Keratinocyte (primary cell): ENCODE measurements around the gene DLG5. TPM values are rescaled to one million over a fixed set of nuclear protein-coding genes. Genes with fewer than 3 reads are reported as not detected.
A peak's percentile ranks its signal among the peaks of the same experiment; 100 is the strongest.

Source experiments
- DNase-seq: peaks from one replicate; pipeline ENCODE4 v3.0.0-alpha.2; 2011; ENCODE audit warnings: low read depth, missing footprints, low spot score
- FAIRE-seq: peaks from 2 replicates; lab custom pipeline; 2011; peaks lifted over from hg19 to GRCh38; lab: Jason Lieb, UNC
- H2AFZ ChIP-seq: 2 replicates; pipeline ENCODE4 v1.6.0; 2012; ENCODE audit warnings: low read length, control low read depth, inconsistent platforms; ENCODE audit not compliant: control insufficient read depth
- H3K27ac ChIP-seq: 2 replicates; pipeline ENCODE4 v1.5.1; 2011; ENCODE audit warnings: low read length; ENCODE audit not compliant: control insufficient read depth, insufficient read depth
- H3K27me3 ChIP-seq: 3 replicates; pipeline ENCODE4 v1.6.0; 2011; ENCODE audit warnings: low read length; ENCODE audit not compliant: control insufficient read depth, insufficient read depth; ENCODE audit errors: extremely low read depth
- H3K36me3 ChIP-seq, 2 experiments: 2 replicates in 1 of 2; 3 replicates in 1 of 2; pipeline ENCODE4 v1.5.1; 2011; ENCODE audit warnings: low read length in 2 of 2, mild to moderate bottlenecking in 1 of 2; ENCODE audit not compliant: control insufficient read depth in 2 of 2, insufficient read depth in 2 of 2; ENCODE audit errors: extremely low read depth in 1 of 2
- H3K4me1 ChIP-seq: 3 replicates; pipeline ENCODE4 v1.5.1; 2011; ENCODE audit warnings: low read length; ENCODE audit not compliant: control insufficient read depth, insufficient read depth; ENCODE audit errors: extremely low read depth
- H3K4me2 ChIP-seq: 3 replicates; pipeline ENCODE4 v1.6.0; 2011; ENCODE audit warnings: low read depth, low read length; ENCODE audit not compliant: control insufficient read depth, insufficient read depth; ENCODE audit errors: extremely low read depth
- H3K4me3 ChIP-seq, 3 experiments: fragments of 200-600 bp in 1 of 3; sonication (generic) in 1 of 3; 2 replicates in 2 of 3; 3 replicates in 1 of 3; pipeline ENCODE4 v1.5.1; 2011 to 2016; ENCODE audit warnings: low read length in 3 of 3, mild to moderate bottlenecking in 3 of 3, control low read depth in 2 of 3, inconsistent platforms in 1 of 3, low read depth in 1 of 3, mixed read lengths in 1 of 3, mixed run types in 1 of 3, moderate library complexity in 1 of 3; ENCODE audit not compliant: control insufficient read depth in 2 of 3, insufficient read depth in 2 of 3; ENCODE audit errors: extremely low read depth in 1 of 3
- H3K79me2 ChIP-seq: 2 replicates; pipeline ENCODE4 v1.6.0; 2012; ENCODE audit warnings: low read length; ENCODE audit not compliant: control insufficient read depth, insufficient read depth
- H3K9ac ChIP-seq: 3 replicates; pipeline ENCODE4 v1.6.0; 2011; ENCODE audit warnings: low read length; ENCODE audit not compliant: control insufficient read depth, insufficient read depth; ENCODE audit errors: extremely low read depth
- H3K9me1 ChIP-seq: 3 replicates; pipeline ENCODE4 v1.6.0; 2011; ENCODE audit warnings: low read length; ENCODE audit not compliant: control insufficient read depth, insufficient read depth; ENCODE audit errors: extremely low read depth
- H3K9me3 ChIP-seq: 2 replicates; pipeline ENCODE4 v1.5.1; 2012; ENCODE audit warnings: low read depth, low read length; ENCODE audit not compliant: control insufficient read depth
- H4K20me1 ChIP-seq: 3 replicates; pipeline ENCODE4 v1.6.0; 2011; ENCODE audit warnings: low read length; ENCODE audit not compliant: control insufficient read depth, insufficient read depth; ENCODE audit errors: extremely low read depth
- EZH2 ChIP-seq: IDR thresholded peaks from one replicate; pipeline ENCODE4 v1.6.1; 2012; ENCODE audit warnings: inconsistent platforms, mild to moderate bottlenecking, low read length, moderate library complexity
- dilution Hi-C: fragments of 300-500 bp; cut with MboI; formaldehyde crosslinking; loops from one replicate; pipeline ENCODE4 v1.7.0; 2020; ENCODE audit warnings: low sequenced_read_pairs; ENCODE audit not compliant: extremely low pct_ligation_motif_present
- polyA plus RNA-seq, 5 experiments: library from polyadenylated mRNA; depleted of rRNA in 3 of 5; stranded (reverse) in 3 of 5; stranded (forward) in 1 of 5; unstranded in 1 of 5; fragments of >200 nt; gene quantifications; 1 replicate in 1 of 5; 2 replicates in 3 of 5; 3 replicates in 1 of 5; pipeline versions ENCODE4 v1.2.1 to v1.2.3, GENCODE V29; 2011 to 2012; ENCODE audit warnings: missing spikeins in 2 of 5, low read depth in 1 of 5, low replicate concordance in 1 of 5
- TF ChIP-seq, protein P1 (sequence below), 3 experiments: IDR thresholded peaks in 1 of 3; conservative IDR thresholded peaks in 1 of 3; optimal IDR thresholded peaks in 1 of 3; 2 replicates in 2 of 3; 3 replicates in 1 of 3; pipeline versions ENCODE3 to v1.5.1; 2011; ENCODE audit warnings: low read length in 3 of 3, mild to moderate bottlenecking in 3 of 3, moderate library complexity in 2 of 3, control low read depth in 1 of 3, inconsistent platforms in 1 of 3; ENCODE audit not compliant: insufficient read depth in 2 of 3; ENCODE audit errors: extremely low read depth in 1 of 3

The DLG5 gene
- polyA plus RNA-seq, 1 donor (not counting 4 experiments of a cell fraction or from before 2014, with no cell fraction given), result 17.2 TPM

GRCh38 chr10:77744245-77744644, 182.3 kb downstream of the DLG5 start:
- TF ChIP-seq EZH2, result no peak
- TF ChIP-seq, protein P1, sequence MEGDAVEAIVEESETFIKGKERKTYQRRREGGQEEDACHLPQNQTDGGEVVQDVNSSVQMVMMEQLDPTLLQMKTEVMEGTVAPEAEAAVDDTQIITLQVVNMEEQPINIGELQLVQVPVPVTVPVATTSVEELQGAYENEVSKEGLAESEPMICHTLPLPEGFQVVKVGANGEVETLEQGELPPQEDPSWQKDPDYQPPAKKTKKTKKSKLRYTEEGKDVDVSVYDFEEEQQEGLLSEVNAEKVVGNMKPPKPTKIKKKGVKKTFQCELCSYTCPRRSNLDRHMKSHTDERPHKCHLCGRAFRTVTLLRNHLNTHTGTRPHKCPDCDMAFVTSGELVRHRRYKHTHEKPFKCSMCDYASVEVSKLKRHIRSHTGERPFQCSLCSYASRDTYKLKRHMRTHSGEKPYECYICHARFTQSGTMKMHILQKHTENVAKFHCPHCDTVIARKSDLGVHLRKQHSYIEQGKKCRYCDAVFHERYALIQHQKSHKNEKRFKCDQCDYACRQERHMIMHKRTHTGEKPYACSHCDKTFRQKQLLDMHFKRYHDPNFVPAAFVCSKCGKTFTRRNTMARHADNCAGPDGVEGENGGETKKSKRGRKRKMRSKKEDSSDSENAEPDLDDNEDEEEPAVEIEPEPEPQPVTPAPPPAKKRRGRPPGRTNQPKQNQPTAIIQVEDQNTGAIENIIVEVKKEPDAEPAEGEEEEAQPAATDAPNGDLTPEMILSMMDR (optimal IDR thresholded peaks at IDR 0.05 in 1 of 3, IDR thresholded peaks at IDR 0.05 in 1 of 3, conservative IDR thresholded peaks at IDR 0.05 in 1 of 3; ENCODE audit: extremely low read depth in 1 of 3, insufficient read depth in 2 of 3, low read length in 3 of 3), result no peak
- no peak overlapping the region for H3K9ac ChIP-seq
- dilution Hi-C loops, result no loop called here
- no peak overlapping the region for H2AFZ ChIP-seq
- FAIRE-seq, result peak; percentile 49
- H3K4me1 ChIP-seq, result peaks cover 18% of the 10 kb centered on the region
- no peaks in the 10 kb centered on the region for H3K79me2 ChIP-seq
- H4K20me1 ChIP-seq, result no peaks in the 10 kb centered on the region
- H3K9me1 ChIP-seq, result no peaks in the 10 kb centered on the region
- peak; percentile 73 for DNase-seq
- no peak overlapping the region for H3K4me3 ChIP-seq
- no peak overlapping the region for H3K4me2 ChIP-seq
- H3K27me3 ChIP-seq, result no peaks in the 10 kb centered on the region
- H3K27ac ChIP-seq, result no peak overlapping the region
- H3K36me3 ChIP-seq, result no peaks in the 10 kb centered on the region
- peaks cover 1% of the 10 kb centered on the region for H3K9me3 ChIP-seq

GRCh38 chr10:77742172-77742571, 184.4 kb downstream of the DLG5 start:
- DNase-seq, result no peak
- no peaks in the 10 kb centered on the region for H3K79me2 ChIP-seq
- no peak overlapping the region for H3K27ac ChIP-seq
- H4K20me1 ChIP-seq, result no peaks in the 10 kb centered on the region
- peaks cover 38% of the 10 kb centered on the region for H3K4me1 ChIP-seq
- H2AFZ ChIP-seq, result no peak overlapping the region
- TF ChIP-seq, protein P1 (optimal IDR thresholded peaks at IDR 0.05 in 1 of 3, IDR thresholded peaks at IDR 0.05 in 1 of 3, conservative IDR thresholded peaks at IDR 0.05 in 1 of 3; ENCODE audit: extremely low read depth in 1 of 3, insufficient read depth in 2 of 3, low read length in 3 of 3), result no peak
- TF ChIP-seq EZH2, result no peak
- dilution Hi-C loops, result no loop called here
- no peak overlapping the region for H3K4me3 ChIP-seq
- no peaks in the 10 kb centered on the region for H3K27me3 ChIP-seq
- no peak for FAIRE-seq
- no peak overlapping the region for H3K4me2 ChIP-seq
- no peaks in the 10 kb centered on the region for H3K9me1 ChIP-seq
- H3K36me3 ChIP-seq, result no peaks in the 10 kb centered on the region
- H3K9me3 ChIP-seq, result peaks cover 1% of the 10 kb centered on the region
- no peak overlapping the region for H3K9ac ChIP-seq
